Breast epithelium (tissue), 3 donors: Measurements from ENCODE around the gene NSUN3.

Experiments used
- CTCF ChIP-seq, 3 donors: fragments of 450-650 bp; IDR thresholded peaks; one replicate each; pipeline ENCODE4 v1.5.1; 2016 to 2017; ENCODE audit warnings: antibody characterized with exemption in 3 of 3, mild to moderate bottlenecking in 3 of 3, moderate library complexity in 3 of 3
- POLR2A ChIP-seq: fragments of 450-650 bp; IDR thresholded peaks from one replicate; pipeline ENCODE4 v1.6.1; 2016; ENCODE audit warnings: antibody characterized with exemption, mild to moderate bottlenecking, moderate library complexity
- POLR2AphosphoS5 ChIP-seq, 3 donors: sonication (generic); formaldehyde crosslinking; IDR thresholded peaks; one replicate each; pipeline ENCODE4 v1.6.1; 2017; ENCODE audit warnings: antibody characterized with exemption in 3 of 3

- TF ChIP-seq CTCF (IDR thresholded peaks at IDR 0.05) (no peak), POLR2AphosphoS5 (IDR thresholded peaks at IDR 0.05) (no peak), POLR2A (no peak)
These were observed 87.3 kb downstream of the NSUN3 start for GRCh38 chr3:94150113-94150512.
